ENCODE data around the gene STXBP6. TPM values are rescaled to one million over a fixed set of nuclear protein-coding genes. Genes with fewer than 3 reads are reported as not detected.

The STXBP6 gene
- total and polyA plus RNA-seq, 9 donors = 1.0 to 9.3 (median 5.5) TPM

GRCh38 chr14:24875203-24875838 lies 174.6 kb downstream of the STXBP6 start:
- Histone ChIP-seq H3K4me1 (ENCODE audit: insufficient read depth) (no peaks in the 10 kb centered on the region), H3K36me3 (no peaks in the 10 kb centered on the region), H3K27ac (no peak overlapping the region), H3K27me3 (no peaks in the 10 kb centered on the region), H3K9me3 (no peaks in the 10 kb centered on the region), H3K4me3 (no peak overlapping the region)
- intact Hi-C loops (cut with DNase I) = no loop called here
- 85 to 91% (median 90%) methylated on average over 4 of the region's 4 CpGs for WGBS, 3 donors
- TF ChIP-seq POLR2A (IDR thresholded peaks at IDR 0.05) (no peak), EP300 (IDR thresholded peaks at IDR 0.05) (no peak), CTCF (IDR thresholded peaks at IDR 0.05) (no peak)
- no peak for DNase-seq

GRCh38 chr14:24874514-24875202 lies 175.3 kb downstream of the STXBP6 start:
- no peak overlapping the region for H3K4me3 ChIP-seq
- no peaks in the 10 kb centered on the region for H3K27me3 ChIP-seq
- H3K36me3 ChIP-seq = no peaks in the 10 kb centered on the region
- DNase-seq = no peak
- no peaks in the 10 kb centered on the region for H3K9me3 ChIP-seq
- intact Hi-C loops (cut with DNase I) = no loop called here
- 86 to 94% (median 88%) methylated on average over 8 of the region's 8 CpGs for WGBS, 3 donors
- TF ChIP-seq POLR2A (IDR thresholded peaks at IDR 0.05) = no peak
- TF ChIP-seq CTCF (IDR thresholded peaks at IDR 0.05) = no peak
- TF ChIP-seq EP300 (IDR thresholded peaks at IDR 0.05) = no peak
- H3K4me1 ChIP-seq (ENCODE audit: insufficient read depth) = no peaks in the 10 kb centered on the region
- no peak overlapping the region for H3K27ac ChIP-seq

GRCh38 chr14:24873551-24873950 lies 176.4 kb downstream of the STXBP6 start:
- Histone ChIP-seq H3K4me3 (no peak overlapping the region), H3K27me3 (no peaks in the 10 kb centered on the region), H3K27ac (no peak overlapping the region), H3K36me3 (no peaks in the 10 kb centered on the region), H3K9me3 (no peaks in the 10 kb centered on the region), H3K4me1 (ENCODE audit: insufficient read depth) (no peaks in the 10 kb centered on the region)
- 83 to 94% (median 91%) methylated on average over 5 of the region's 5 CpGs for WGBS, 3 donors
- intact Hi-C loops (cut with DNase I) = no loop called here
- no peak for DNase-seq
- TF ChIP-seq POLR2A (IDR thresholded peaks at IDR 0.05) = no peak

GRCh38 chr14:24870949-24871701 lies 178.8 kb downstream of the STXBP6 start:
- no peaks in the 10 kb centered on the region for H3K4me1 ChIP-seq (ENCODE audit: insufficient read depth)

GRCh38 chr14:24868389-24868788 lies 181.6 kb downstream of the STXBP6 start:
- intact Hi-C loops (cut with DNase I) = no loop called here
- Histone ChIP-seq H3K9me3 (no peaks in the 10 kb centered on the region), H3K36me3 (no peaks in the 10 kb centered on the region)

More at GRCh38 chr14:24870949-24871701, 178.8 kb downstream of the STXBP6 start:
- TF ChIP-seq POLR2A (IDR thresholded peaks at IDR 0.05) = no peak
- Histone ChIP-seq H3K27ac (no peak overlapping the region), H3K27me3 (no peaks in the 10 kb centered on the region), H3K36me3 (no peaks in the 10 kb centered on the region), H3K4me3 (no peak overlapping the region), H3K9me3 (no peaks in the 10 kb centered on the region)
- 64 to 71% (median 64%) methylated on average over 4 of the region's 4 CpGs for WGBS, 3 donors
- intact Hi-C loops (cut with DNase I) = no loop called here
- DNase-seq = no peak

More at GRCh38 chr14:24868389-24868788, 181.6 kb downstream of the STXBP6 start:
- no peak for TF ChIP-seq CTCF (IDR thresholded peaks at IDR 0.05)
- TF ChIP-seq EP300 (IDR thresholded peaks at IDR 0.05) = no peak
- no peak for TF ChIP-seq POLR2A (IDR thresholded peaks at IDR 0.05)
- Histone ChIP-seq H3K27me3 (no peaks in the 10 kb centered on the region), H3K4me3 (no peak overlapping the region), H3K27ac (no peak overlapping the region), H3K4me1 (ENCODE audit: insufficient read depth) (no peaks in the 10 kb centered on the region)
- WGBS, 3 donors = 93 to 100% (median 98%) methylated on average over 2 of the region's 2 CpGs
- DNase-seq = no peak
